Kidney (tissue), 14 donors: ENCODE data around the gene ARHGAP26. TPM values are rescaled to one million over a fixed set of nuclear protein-coding genes. Genes with fewer than 3 reads are reported as not detected.

ENCODE experiments used
- DNase-seq, 5 donors: peaks; one replicate each; pipeline ENCODE4 v3.0.0-alpha.2; 2013 to 2020
- FAIRE-seq: peaks from 2 replicates; lab custom pipeline; 2012; peaks lifted over from hg19 to GRCh38; lab: Jason Lieb, UNC
- H3K27ac ChIP-seq, 2 donors: one replicate each; pipeline ENCODE4 v1.7.0; 2013; ENCODE audit warnings: low read depth in 2 of 2, low read length in 2 of 2, inconsistent platforms in 1 of 2
- H3K27me3 ChIP-seq: one replicate; pipeline ENCODE4 v1.7.1; 2013; ENCODE audit warnings: low read length, inconsistent platforms; ENCODE audit not compliant: control insufficient read depth, insufficient read depth
- H3K36me3 ChIP-seq, 3 donors: one replicate each; pipeline versions ENCODE4 v1.7.0 to v1.7.1; 2013; ENCODE audit warnings: low read length in 3 of 3, control low read depth in 1 of 3, inconsistent platforms in 1 of 3; ENCODE audit not compliant: insufficient read depth in 3 of 3, control insufficient read depth in 2 of 3
- H3K4me1 ChIP-seq, 3 donors: one replicate each; pipeline versions ENCODE4 v1.7.0 to v1.7.1; 2013; ENCODE audit warnings: low read length in 3 of 3, inconsistent platforms in 1 of 3, low read depth in 1 of 3; ENCODE audit not compliant: control insufficient read depth in 2 of 3, insufficient read depth in 2 of 3
- H3K4me3 ChIP-seq, 3 donors: one replicate each; pipeline versions ENCODE4 v1.7.0 to v1.8.1; 2013; ENCODE audit warnings: low read length in 3 of 3, control low read depth in 1 of 3, inconsistent platforms in 1 of 3
- H3K9ac ChIP-seq, 3 donors: one replicate each; pipeline versions ENCODE4 v1.7.0 to v1.7.1; 2013; ENCODE audit warnings: low read length in 3 of 3, control low read depth in 1 of 3, inconsistent platforms in 1 of 3
- H3K9me3 ChIP-seq, 3 donors: one replicate each; pipeline versions ENCODE4 v1.7.0 to v1.7.1; 2013; ENCODE audit warnings: low read length in 3 of 3, control low read depth in 1 of 3, inconsistent platforms in 1 of 3; ENCODE audit not compliant: control insufficient read depth in 2 of 3, insufficient read depth in 1 of 3
- CTCF ChIP-seq: IDR thresholded peaks from 3 replicates; pipeline ENCODE4 v1.5.1; 2012; ENCODE audit warnings: mild to moderate bottlenecking, moderate library complexity, borderline replicate concordance; ENCODE audit not compliant: insufficient read depth; ENCODE audit errors: extremely low read depth
- intact Hi-C: fragments of 100-400 bp; cut with DNase I; formaldehyde crosslinking; loops from one replicate; pipeline ENCODE4 v1.11.1; 2022
- polyA plus RNA-seq: library from polyadenylated mRNA; stranded (reverse); fragments of 350-450 nt; fragmentation: Illumina TruSeq; extraction: RNeasy Lipid Tissue Mini Kit (QIAGEN cat#74804); gene quantifications from one replicate; pipeline ENCODE4 v1.2.3, GENCODE V29; 2014; ENCODE audit warnings: low read depth, low replicate concordance; ENCODE audit not compliant: insufficient read depth
- total RNA-seq: library from RNA; stranded (reverse); fragmentation: NEBNext Ultra II Directional; extraction: Animal tissue kit (Norgen Biotek cat#: 25700); gene quantifications from one replicate; pipeline ENCODE4 v1.2.1, GENCODE V29; 2021
- donor health status: control.
- donor health status: control.
- donor health status: control.
- donor health status: control.
- donor health status: control.
- donor health status: DM: yes; HTN: yes; CAD: no.
- donor health status: Normal renal cell carcinoma (clear cell type).

ARHGAP26 gene
- total and polyA plus RNA-seq, 2 donors from 2014 or later, result 2.5 to 85.7 TPM

- no peaks in the 10 kb centered on the region for H3K4me1 ChIP-seq
- FAIRE-seq (no peak), DNase-seq (no peak)
- H3K9me3 ChIP-seq, result no peaks in the 10 kb centered on the region
- H3K27ac ChIP-seq, result no peak overlapping the region
- H3K36me3 ChIP-seq, result peaks cover 0 to 6% (median 0%) of the 10 kb centered on the region in 3 donors
- H3K9ac ChIP-seq, result no peak overlapping the region
- no peak for TF ChIP-seq CTCF
- H3K27me3 ChIP-seq, result no peaks in the 10 kb centered on the region
- no peak overlapping the region for H3K4me3 ChIP-seq
- intact Hi-C loops, result no loop called here
Observed at GRCh38 chr5:143017541-143017940, 247.4 kb downstream of the ARHGAP26 start.

DNA sequence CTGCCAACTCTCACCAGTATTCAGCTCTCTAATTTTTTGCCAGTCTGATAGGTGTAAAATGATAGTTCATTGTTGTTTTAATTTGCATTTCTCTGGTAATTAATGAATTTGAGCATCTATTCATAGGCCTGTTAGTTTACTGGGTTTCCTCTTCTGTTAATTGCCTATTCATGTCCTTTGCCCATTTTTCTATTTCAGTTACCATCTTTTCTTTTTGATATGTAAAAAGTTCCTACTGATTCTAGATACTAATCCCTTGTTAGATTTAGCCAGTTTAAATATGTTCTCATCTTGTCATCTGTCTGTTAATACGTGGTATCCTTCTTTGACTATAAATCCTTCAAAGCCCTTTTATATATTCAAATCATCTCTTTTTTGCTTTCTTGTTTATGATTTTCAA, 247.8 kb downstream of the ARHGAP26 start:
- TF ChIP-seq CTCF, result no peak
- intact Hi-C loops, result no loop called here
- no peaks in the 10 kb centered on the region for H3K9me3 ChIP-seq
- H3K36me3 ChIP-seq, result peaks cover 0 to 6% (median 0%) of the 10 kb centered on the region in 3 donors
- H3K4me1 ChIP-seq, result peaks cover 0 to 4% (median under 1%) of the 10 kb centered on the region in 3 donors
- no peaks in the 10 kb centered on the region for H3K27me3 ChIP-seq
- FAIRE-seq, result no peak
- H3K27ac ChIP-seq, result no peak overlapping the region
- no peak for DNase-seq
- no peak overlapping the region for H3K4me3 ChIP-seq
- no peak overlapping the region for H3K9ac ChIP-seq

- no peaks in the 10 kb centered on the region for H3K9me3 ChIP-seq
- peak overlapping the region in 1 of 2 donors; percentile 14 for H3K27ac ChIP-seq
- intact Hi-C loops, result no loop called here
- H3K36me3 ChIP-seq, result peaks cover 0 to 5% (median 0%) of the 10 kb centered on the region in 3 donors
- peaks cover 0 to 12% (median 10%) of the 10 kb centered on the region in 3 donors for H3K4me1 ChIP-seq
- FAIRE-seq (no peak), DNase-seq (no peak)
- H3K9ac ChIP-seq, result no peak overlapping the region
- no peak overlapping the region for H3K4me3 ChIP-seq
- no peaks in the 10 kb centered on the region for H3K27me3 ChIP-seq
- TF ChIP-seq CTCF, result no peak
Observed at GRCh38 chr5:143019157-143019556, 249.0 kb downstream of the ARHGAP26 start.
